GM21360 (cell line): ENCODE measurements around the gene STAT2.

Source experiments
- ATAC-seq: cut with Tn5 transposase; IDR thresholded peaks from one replicate; pipeline ENCODE4 v1.9.1; 2021; ENCODE audit warnings: mild to moderate bottlenecking, moderate library complexity; ENCODE audit not compliant: unreplicated experiment

Gene STAT2

GRCh38 chr12:56298828-56299227 lies 61.1 kb downstream of the STAT2 start:
- ATAC-seq = no peak

GRCh38 chr12:56297400-56297799 lies 62.5 kb downstream of the STAT2 start:
- ATAC-seq = no peak

GRCh38 chr12:56296295-56296694 lies 63.6 kb downstream of the STAT2 start:
- ATAC-seq = no peak

- no peak for ATAC-seq
Observed at GRCh38 chr12:56293795-56294194, 66.1 kb downstream of the STAT2 start.
